Hepatocyte (in vitro differentiated cells): ENCODE data around the gene JAG1.

Source experiments
- CTCF ChIP-seq: fragments of 200-600 bp; sonication (generic); IDR thresholded peaks from 2 replicates; pipeline ENCODE4 v1.5.1; 2016; ENCODE audit warnings: antibody characterized with exemption, mild to moderate bottlenecking; ENCODE audit not compliant: poor library complexity
- EZH2 ChIP-seq: fragments of 200-600 bp; sonication (generic); IDR thresholded peaks from 2 replicates; pipeline ENCODE4 v1.6.1; 2016; ENCODE audit warnings: antibody characterized with exemption, mild to moderate bottlenecking, borderline replicate concordance
- EZH2phosphoT487 ChIP-seq: fragments of 200-600 bp; sonication (generic); IDR thresholded peaks from one replicate; pipeline ENCODE4 v1.6.1; 2018; ENCODE audit warnings: antibody characterized with exemption, mild to moderate bottlenecking, low read depth, moderate library complexity; ENCODE audit not compliant: unreplicated experiment, severe bottlenecking

GRCh38 chr20:10644458-10645204, 29.2 kb downstream of the JAG1 start:
- TF ChIP-seq EZH2phosphoT487 = no peak
- TF ChIP-seq CTCF = no peak
- TF ChIP-seq EZH2 = no peak
